MM.1S (cell line): Measurements from ENCODE around the gene RNF144B.

Experiments used
- DNase-seq: peaks from one replicate; pipeline ENCODE4 v3.0.0-alpha.2; 2015
- H2AFZ ChIP-seq: fragments of 300-600 bp; sonication (generic); 2 replicates; pipeline ENCODE4 v1.6.0; 2016; ENCODE audit warnings: antibody characterized with exemption, low read length
- H3F3A ChIP-seq: fragments of 300-600 bp; sonication (generic); 2 replicates; pipeline ENCODE4 v1.6.1; 2016; ENCODE audit warnings: mild to moderate bottlenecking, antibody characterized with exemption, low read length, moderate library complexity, mixed read lengths; ENCODE audit not compliant: insufficient read depth
- H3K27ac ChIP-seq: fragments of 300-600 bp; sonication (generic); 2 replicates; pipeline ENCODE4 v1.5.1; 2016; ENCODE audit warnings: mild to moderate bottlenecking, low read length
- H3K27me3 ChIP-seq: fragments of 300-600 bp; sonication (generic); replicated peaks from 2 replicates; pipeline ENCODE4 v1.6.0; 2016; ENCODE audit warnings: low read length; ENCODE audit not compliant: insufficient read depth
- H3K36me3 ChIP-seq: fragments of 300-600 bp; sonication (generic); replicated peaks from 2 replicates; pipeline ENCODE4 v1.6.1; 2016; ENCODE audit warnings: mild to moderate bottlenecking, low read length, mixed read lengths; ENCODE audit not compliant: insufficient read depth
- H3K4me1 ChIP-seq: fragments of 300-600 bp; sonication (generic); 2 replicates; pipeline ENCODE4 v1.6.1; 2016; ENCODE audit warnings: low read length, mixed read lengths
- H3K4me2 ChIP-seq: fragments of 300-600 bp; sonication (generic); 2 replicates; pipeline ENCODE4 v1.6.0; 2016; ENCODE audit warnings: low read depth, low read length
- H3K4me3 ChIP-seq: fragments of 300-600 bp; sonication (generic); 2 replicates; pipeline ENCODE4 v1.5.1; 2016; ENCODE audit warnings: low read length, mixed read lengths
- H3K79me2 ChIP-seq: fragments of 300-600 bp; sonication (generic); 2 replicates; pipeline ENCODE4 v1.6.1; 2016; ENCODE audit warnings: mixed run types, low read length, mixed read lengths
- H3K9ac ChIP-seq: fragments of 300-600 bp; sonication (generic); 2 replicates; pipeline ENCODE4 v1.6.1; 2016; ENCODE audit warnings: low read length, mixed read lengths
- H3K9me2 ChIP-seq: fragments of 300-600 bp; sonication (generic); replicated peaks from 2 replicates; pipeline ENCODE4 v1.6.1; 2016; ENCODE audit warnings: mild to moderate bottlenecking, low read length, mixed read lengths; ENCODE audit not compliant: insufficient read depth
- H3K9me3 ChIP-seq: fragments of 300-600 bp; sonication (generic); replicated peaks from 2 replicates; pipeline ENCODE4 v1.6.1; 2016; ENCODE audit warnings: mild to moderate bottlenecking, low read length, mixed read lengths; ENCODE audit not compliant: insufficient read depth
- H4K20me1 ChIP-seq: fragments of 300-600 bp; sonication (generic); 2 replicates; pipeline ENCODE4 v1.6.1; 2016; ENCODE audit warnings: mild to moderate bottlenecking, low read length, moderate library complexity, mixed read lengths; ENCODE audit not compliant: insufficient read depth
- CTCF ChIP-seq: fragments of 300-600 bp; sonication (generic); IDR thresholded peaks from 2 replicates; pipeline ENCODE4 v1.5.1; 2016; ENCODE audit warnings: antibody characterized with exemption, low read length, mixed read lengths
- EZH2 ChIP-seq: fragments of 300-600 bp; sonication (generic); optimal IDR thresholded peaks from 2 replicates; pipeline ENCODE3; 2017; ENCODE audit warnings: low read depth, mild to moderate bottlenecking, antibody characterized with exemption, low read length, mixed read lengths
- EZH2phosphoT487 ChIP-seq: fragments of 300-600 bp; sonication (generic); IDR thresholded peaks from 2 replicates; pipeline ENCODE4 v1.6.1; 2018; ENCODE audit warnings: antibody characterized with exemption, low read length

Gene RNF144B

GRCh38 chr6:18342223-18342622, 44.9 kb upstream of the RNF144B start:
- H3K27ac ChIP-seq, result no peak overlapping the region; the same call in 1 of the 2 replicates

GRCh38 chr6:18343741-18344140, 43.4 kb upstream of the RNF144B start:
- Histone ChIP-seq H3K4me3 (no peak overlapping the region), H3F3A (no peaks in the 10 kb centered on the region)

More at GRCh38 chr6:18342223-18342622, 44.9 kb upstream of the RNF144B start:
- Histone ChIP-seq H3K4me3 (no peak overlapping the region), H2AFZ (no peak overlapping the region), H3K79me2 (no peaks in the 10 kb centered on the region), H3F3A (no peaks in the 10 kb centered on the region), H3K4me1 (peaks cover 10% of the 10 kb centered on the region), H3K36me3 (no peaks in the 10 kb centered on the region), H3K27me3 (no peaks in the 10 kb centered on the region), H4K20me1 (no peaks in the 10 kb centered on the region), H3K9ac (no peak overlapping the region), H3K9me3 (no peaks in the 10 kb centered on the region), H3K4me2 (no peak overlapping the region), H3K9me2 (no peaks in the 10 kb centered on the region)
- no peak for DNase-seq
- TF ChIP-seq EZH2, result no peak
- no peak for TF ChIP-seq CTCF
- TF ChIP-seq EZH2phosphoT487, result no peak

GRCh38 chr6:18347021-18347577, 40.1 kb upstream of the RNF144B start:
- no peak overlapping the region for H3K9ac ChIP-seq
- H3K4me2 ChIP-seq, result no peak overlapping the region
- no peak overlapping the region for H3K4me3 ChIP-seq
- DNase-seq, result no peak
- no peaks in the 10 kb centered on the region for H4K20me1 ChIP-seq
- H3K4me1 ChIP-seq, result peaks cover 10% of the 10 kb centered on the region
- H3K27ac ChIP-seq, result no peak overlapping the region
- no peaks in the 10 kb centered on the region for H3K79me2 ChIP-seq
- no peaks in the 10 kb centered on the region for H3F3A ChIP-seq
- H3K36me3 ChIP-seq, result no peaks in the 10 kb centered on the region
- no peak overlapping the region for H2AFZ ChIP-seq
- no peaks in the 10 kb centered on the region for H3K9me3 ChIP-seq
- TF ChIP-seq EZH2phosphoT487 (no peak), CTCF (no peak), EZH2 (no peak)
- no peaks in the 10 kb centered on the region for H3K27me3 ChIP-seq
- no peaks in the 10 kb centered on the region for H3K9me2 ChIP-seq

More at GRCh38 chr6:18343741-18344140, 43.4 kb upstream of the RNF144B start:
- no peaks in the 10 kb centered on the region for H3K36me3 ChIP-seq
- H2AFZ ChIP-seq, result no peak overlapping the region
- no peaks in the 10 kb centered on the region for H3K9me2 ChIP-seq
- H3K4me2 ChIP-seq, result no peak overlapping the region
- H3K27me3 ChIP-seq, result no peaks in the 10 kb centered on the region
- no peak overlapping the region for H3K9ac ChIP-seq
- H3K79me2 ChIP-seq, result no peaks in the 10 kb centered on the region
- no peak for DNase-seq
- H3K27ac ChIP-seq, result no peak overlapping the region
- no peaks in the 10 kb centered on the region for H4K20me1 ChIP-seq
- TF ChIP-seq CTCF (no peak), EZH2phosphoT487 (no peak), EZH2 (no peak)
- peaks cover 10% of the 10 kb centered on the region for H3K4me1 ChIP-seq
- H3K9me3 ChIP-seq, result no peaks in the 10 kb centered on the region
